CD4-positive, alpha-beta T cell treated with Interleukin-15 for 4 hours (primary cell): ENCODE measurements around the gene ME3.

ENCODE experiments used
- DNase-seq: peaks from one replicate; pipeline ENCODE4 v3.0.0-alpha.2; 2020; ENCODE audit warnings: low spot score

Gene ME3

GRCh38 chr11:86672007-86672621, at the start of gene ME3:
Gene ME3 (minus strand): TSS chr11:86672616.
- DNase-seq: peak; percentile 16

GRCh38 chr11:86722006-86722405, 49.6 kb upstream of the ME3 start:
- DNase-seq: no peak

GRCh38 chr11:86720546-86720945, 48.1 kb upstream of the ME3 start:
- no peak for DNase-seq

GRCh38 chr11:86719781-86720463, 47.5 kb upstream of the ME3 start:
- no peak for DNase-seq

- no peak for DNase-seq
These were observed 46.6 kb upstream of the ME3 start for GRCh38 chr11:86718999-86719398.

GRCh38 chr11:86718521-86718920, 46.1 kb upstream of the ME3 start:
- DNase-seq: no peak

- DNase-seq: no peak
These were observed 45.5 kb upstream of the ME3 start for GRCh38 chr11:86717817-86718501.

- DNase-seq: no peak
These were observed 43.2 kb upstream of the ME3 start for GRCh38 chr11:86715611-86716010.

GRCh38 chr11:86713552-86713951, 41.1 kb upstream of the ME3 start:
- no peak for DNase-seq

GRCh38 chr11:86710936-86711335, 38.5 kb upstream of the ME3 start:
- DNase-seq: no peak

- no peak for DNase-seq
These were observed 36.3 kb upstream of the ME3 start for GRCh38 chr11:86708669-86709068.

- no peak for DNase-seq
These were observed 34.1 kb upstream of the ME3 start for GRCh38 chr11:86706338-86707131.

GRCh38 chr11:86704710-86705109, 32.3 kb upstream of the ME3 start:
- no peak for DNase-seq

GRCh38 chr11:86703987-86704386, 31.6 kb upstream of the ME3 start:
- no peak for DNase-seq

GRCh38 chr11:86702220-86702983, 30.0 kb upstream of the ME3 start:
- no peak for DNase-seq

GRCh38 chr11:86699040-86699791, 26.8 kb upstream of the ME3 start:
- no peak for DNase-seq

GRCh38 chr11:86698639-86699038, 26.2 kb upstream of the ME3 start:
- DNase-seq: no peak

GRCh38 chr11:86696451-86696850, 24.0 kb upstream of the ME3 start:
- no peak for DNase-seq

GRCh38 chr11:86696004-86696403, 23.6 kb upstream of the ME3 start:
- DNase-seq: no peak

- no peak for DNase-seq
These were observed 23.0 kb upstream of the ME3 start for GRCh38 chr11:86695373-86695772.

- no peak for DNase-seq
These were observed 21.1 kb upstream of the ME3 start for GRCh38 chr11:86693518-86693917.
